Measurements from ENCODE around the gene TMEM184C. TPM values are rescaled to one million over a fixed set of nuclear protein-coding genes. Genes with fewer than 3 reads are reported as not detected.

Gene TMEM184C
- total RNA-seq, 1 experiment from 2014 or later = 24.6 TPM

GRCh38 chr4:147633643-147634042 lies 16.4 kb downstream of the TMEM184C start (continued):
- TF ChIP-seq SRF (IDR thresholded peaks at IDR 0.05; ENCODE audit: low read depth) (no peak), POLR2A (IDR thresholded peaks at IDR 0.05; ENCODE audit: borderline replicate concordance, extremely low read depth, insufficient read depth, insufficient read length) (no peak)

- ATAC-seq (no peak), DNase-seq (ENCODE audit: low read depth, low spot score) (no peak)
- intact Hi-C loops (cut with micrococcal nuclease) = no loop called here
- peaks cover 24 to 32% of the 10 kb centered on the region in 2 experiments for H3K36me3 ChIP-seq (ENCODE audit: control insufficient read depth in 1 of 2, insufficient read depth in 2 of 2, low read length in 2 of 2)
- no peak overlapping the region for H2AFZ ChIP-seq (ENCODE audit: low read depth, low read length, poor library complexity, severe bottlenecking)
- no peak overlapping the region for H3K9ac ChIP-seq (ENCODE audit: low read length)
- ChIA-PET RAD21 (ENCODE audit: low non-redundant PET in 1 of 2, low total read pairs in 2 of 2, uncharacterized antibody in 2 of 2, unreplicated experiment in 2 of 2) (no interaction called here), POLR2A (no interaction called here), CTCF (no interaction called here)
- H4K20me1 ChIP-seq (ENCODE audit: insufficient read depth) = no peaks in the 10 kb centered on the region; the same call in 1 of the 2 replicates
- no peak overlapping the region for H3K27ac ChIP-seq (ENCODE audit: low read depth, low read length)
- no peaks in the 10 kb centered on the region for H3K9me3 ChIP-seq (ENCODE audit: control insufficient read depth in 1 of 2, insufficient read depth in 1 of 2, low read depth in 1 of 2, low read length in 2 of 2)
- no peak overlapping the region for H3K4me3 ChIP-seq (replicated peaks in 1 of 2; ENCODE audit: low read depth in 1 of 2, low read length in 2 of 2)
- H3K4me2 ChIP-seq (ENCODE audit: low read length) = no peak overlapping the region
- no peaks in the 10 kb centered on the region for H3K79me2 ChIP-seq (ENCODE audit: insufficient read depth, low read length)
- no TSS peak for BruUV-seq (replicated peaks)
- no peaks in the 10 kb centered on the region for H3K9me2 ChIP-seq (ENCODE audit: insufficient read depth)
- no peaks in the 10 kb centered on the region for H3K4me1 ChIP-seq (ENCODE audit: control insufficient read depth in 1 of 2, insufficient read depth in 2 of 2, low read length in 2 of 2)
- no peaks in the 10 kb centered on the region for H3K27me3 ChIP-seq (ENCODE audit: insufficient read depth, low read length)
- TF ChIP-seq ATF3 (IDR thresholded peaks at IDR 0.05) (no peak), MAX (IDR thresholded peaks at IDR 0.05) (no peak), JUND (IDR thresholded peaks at IDR 0.05) (no peak), RAD21 (IDR thresholded peaks at IDR 0.05; ENCODE audit: low read depth) (no peak)
Measured at GRCh38 chr4:147635348-147635747, 18.2 kb downstream of the TMEM184C start.

- BruUV-seq (replicated peaks) = no TSS peak
- ChIA-PET CTCF (interaction anchor here (1.4 kb wide), 1 partner anchor 229 kb away, joined by 4 read pairs; no protein-coding TSS in a partner anchor), POLR2A (no interaction called here), RAD21 (ENCODE audit: low non-redundant PET in 1 of 2, low total read pairs in 2 of 2, uncharacterized antibody in 2 of 2, unreplicated experiment in 2 of 2) (no interaction called here)
- no peak overlapping the region for H3K4me2 ChIP-seq (ENCODE audit: low read length)
- no peak overlapping the region for H2AFZ ChIP-seq (ENCODE audit: low read depth, low read length, poor library complexity, severe bottlenecking)
- DNase-seq (ENCODE audit: low read depth, low spot score) (no peak), ATAC-seq (no peak)
- no peak overlapping the region for H3K9ac ChIP-seq (ENCODE audit: low read length)
- no peaks in the 10 kb centered on the region; the same call in 1 of the 2 replicates for H4K20me1 ChIP-seq (ENCODE audit: insufficient read depth)
- peaks cover 24% of the 10 kb centered on the region in 2 experiments for H3K36me3 ChIP-seq (ENCODE audit: control insufficient read depth in 1 of 2, insufficient read depth in 2 of 2, low read length in 2 of 2)
- H3K27me3 ChIP-seq (ENCODE audit: insufficient read depth, low read length) = no peaks in the 10 kb centered on the region
- H3K4me3 ChIP-seq (replicated peaks in 1 of 2; ENCODE audit: low read depth in 1 of 2, low read length in 2 of 2) = no peak overlapping the region
- no peak overlapping the region for H3K27ac ChIP-seq (ENCODE audit: low read depth, low read length)
- 0 out of 2 replicates have a peak, but pooled peaks cover 2% of the 10 kb centered on the region for H3K79me2 ChIP-seq (ENCODE audit: insufficient read depth, low read length)
- H3K4me1 ChIP-seq (ENCODE audit: control insufficient read depth in 1 of 2, insufficient read depth in 2 of 2, low read length in 2 of 2) = no peaks in the 10 kb centered on the region
- no peaks in the 10 kb centered on the region for H3K9me3 ChIP-seq (ENCODE audit: control insufficient read depth in 1 of 2, insufficient read depth in 1 of 2, low read depth in 1 of 2, low read length in 2 of 2)
- no peaks in the 10 kb centered on the region for H3K9me2 ChIP-seq (ENCODE audit: insufficient read depth)
- intact Hi-C loops (cut with micrococcal nuclease) = no loop called here
- TF ChIP-seq ZNF274 (IDR thresholded peaks at IDR 0.05; ENCODE audit: low read depth, low read length) (no peak), POLR2A (IDR thresholded peaks at IDR 0.05; ENCODE audit: borderline replicate concordance, extremely low read depth, insufficient read depth, insufficient read length) (no peak), EGR1 (IDR thresholded peaks at IDR 0.05; ENCODE audit: low read depth) (no peak), SIN3A (IDR thresholded peaks at IDR 0.05; ENCODE audit: low read depth) (no peak), ZBTB33 (IDR thresholded peaks at IDR 0.05; ENCODE audit: extremely low read depth, insufficient replicate concordance, low read length) (no peak), ELF1 (IDR thresholded peaks at IDR 0.05; ENCODE audit: borderline replicate concordance, low read depth) (no peak), REST (IDR thresholded peaks at IDR 0.05; ENCODE audit: low read depth) (no peak), EZH2 (IDR thresholded peaks at IDR 0.05) (no peak), SP1 (IDR thresholded peaks at IDR 0.05; ENCODE audit: low read depth) (no peak), RAD21 (IDR thresholded peaks at IDR 0.05; ENCODE audit: low read depth) (no peak)
Measured at GRCh38 chr4:147638365-147638764, 21.2 kb downstream of the TMEM184C start.
